HG03558 (cell line): Measurements from ENCODE around the gene CIAO3.
A peak's percentile ranks its signal among the peaks of the same experiment; 100 is the strongest.

Experiments
- ATAC-seq: cut with Tn5 transposase; IDR thresholded peaks from one replicate; pipeline ENCODE4 v1.9.1; 2021; ENCODE audit warnings: moderate number of reproducible peaks; ENCODE audit not compliant: unreplicated experiment; ENCODE audit errors: extremely low read depth

Gene CIAO3

GRCh38 chr16:740764-741505, at the start of gene CIAO3:
CIAO3 (minus strand) TSS chr16:740997; CDS start chr16:740985, 12 bp downstream.
- no peak for ATAC-seq

- ATAC-seq: no peak
Observed at GRCh38 chr16:790086-790485, 49.3 kb upstream of the CIAO3 start.

- ATAC-seq: no peak
Observed at GRCh38 chr16:789191-789850, 48.5 kb upstream of the CIAO3 start.

GRCh38 chr16:788399-789126, 47.8 kb upstream of the CIAO3 start, which contains the start of gene CHTF18:
CHTF18 (plus strand) TSS chr16:788620; CDS start chr16:788685, 65 bp downstream.
- ATAC-seq: peak; percentile 44

- ATAC-seq: no peak
Observed at GRCh38 chr16:787978-788398, 47.2 kb upstream of the CIAO3 start, which contains the start of gene RPUSD1. RPUSD1 (minus strand) TSS chr16:788381; CDS start chr16:787737, 644 bp downstream.

- ATAC-seq: no peak
Observed at GRCh38 chr16:787321-787966, 46.6 kb upstream of the CIAO3 start.

GRCh38 chr16:785563-786535, 45.1 kb upstream of the CIAO3 start:
- ATAC-seq: no peak

- no peak for ATAC-seq
Observed at GRCh38 chr16:784431-784830, 43.6 kb upstream of the CIAO3 start.

- ATAC-seq: no peak
Observed at GRCh38 chr16:783404-784161, 42.8 kb upstream of the CIAO3 start.

- ATAC-seq: no peak
Observed at GRCh38 chr16:782766-783403, 42.1 kb upstream of the CIAO3 start.

GRCh38 chr16:782258-782657, 41.5 kb upstream of the CIAO3 start:
- no peak for ATAC-seq

GRCh38 chr16:781346-782010, 40.7 kb upstream of the CIAO3 start:
- no peak for ATAC-seq

GRCh38 chr16:780296-780695, 39.5 kb upstream of the CIAO3 start:
- no peak for ATAC-seq

GRCh38 chr16:779561-779960, 38.8 kb upstream of the CIAO3 start:
- ATAC-seq: no peak

- no peak for ATAC-seq
Observed at GRCh38 chr16:778909-779527, 38.2 kb upstream of the CIAO3 start.

GRCh38 chr16:778447-778846, 37.6 kb upstream of the CIAO3 start:
- ATAC-seq: no peak

- ATAC-seq: no peak
Observed at GRCh38 chr16:777826-778225, 37.0 kb upstream of the CIAO3 start.
